CD14-positive monocyte (primary cell): Measurements from ENCODE around the gene CCDC88C. TPM values are rescaled to one million over a fixed set of nuclear protein-coding genes. Genes with fewer than 3 reads are reported as not detected.
"Not testable (repeated sequence)": the region's sequence is repeated elsewhere in the genome, so short reads cannot be mapped to it uniquely, and the experiment has no call there.

Source experiments
- DNase-seq, 3 donors: peaks; one replicate each; pipeline ENCODE4 v3.0.0-alpha.2; 2011 to 2022
- H2AFZ ChIP-seq: 2 replicates; pipeline ENCODE4 v1.6.0; 2012; ENCODE audit warnings: mild to moderate bottlenecking, low read depth, low read length, inconsistent platforms; ENCODE audit not compliant: insufficient read depth, poor library complexity, severe bottlenecking
- H3K27ac ChIP-seq, 2 donors: 1 replicate in 1 of 2; 2 replicates in 1 of 2; pipeline ENCODE4 v1.5.1; 2012 to 2013; ENCODE audit warnings: low read length in 2 of 2, control low read depth in 1 of 2, inconsistent platforms in 1 of 2, low read depth in 1 of 2, mild to moderate bottlenecking in 1 of 2
- H3K27me3 ChIP-seq, 2 donors: one replicate each; pipeline versions ENCODE4 v1.6.0 to v1.6.1; 2011 to 2013; ENCODE audit warnings: low read length in 2 of 2; ENCODE audit not compliant: control insufficient read depth in 2 of 2, insufficient read depth in 2 of 2
- H3K36me3 ChIP-seq, 2 donors: replicated peaks in 1 of 2; 1 replicate in 1 of 2; 2 replicates in 1 of 2; pipeline versions ENCODE4 v1.5.1 to v1.6.1; 2012 to 2013; ENCODE audit warnings: low read length in 2 of 2, control low read depth in 1 of 2, inconsistent platforms in 1 of 2, mild to moderate bottlenecking in 1 of 2; ENCODE audit not compliant: insufficient read depth in 2 of 2, control insufficient read depth in 1 of 2
- H3K4me1 ChIP-seq, 2 donors: 1 replicate in 1 of 2; 2 replicates in 1 of 2; pipeline versions ENCODE4 v1.5.1 to v1.6.1; 2012 to 2013; ENCODE audit warnings: low read length in 2 of 2, control low read depth in 1 of 2, inconsistent platforms in 1 of 2, mild to moderate bottlenecking in 1 of 2, moderate library complexity in 1 of 2; ENCODE audit not compliant: insufficient read depth in 2 of 2, control insufficient read depth in 1 of 2
- H3K4me2 ChIP-seq: replicated peaks from 2 replicates; pipeline ENCODE3; 2012; ENCODE audit warnings: low read length, moderate library complexity, mild to moderate bottlenecking; ENCODE audit not compliant: poor library complexity, severe bottlenecking; ENCODE audit errors: extremely low read depth
- H3K4me3 ChIP-seq, 3 experiments: fragments of 200-600 bp in 1 of 3; sonication (generic) in 1 of 3; replicated peaks in 1 of 3; 1 replicate in 2 of 3; 2 replicates in 1 of 3; pipeline ENCODE4 v1.5.1; 2011 to 2013; ENCODE audit warnings: low read length in 3 of 3, mild to moderate bottlenecking in 3 of 3, control low read depth in 2 of 3, low read depth in 2 of 3, inconsistent platforms in 1 of 3, moderate library complexity in 1 of 3
- H3K79me2 ChIP-seq: 2 replicates; pipeline ENCODE4 v1.6.0; 2012; ENCODE audit warnings: mild to moderate bottlenecking, control low read depth, inconsistent platforms, low read length, moderate library complexity; ENCODE audit not compliant: insufficient read depth
- H3K9ac ChIP-seq: 2 replicates; pipeline ENCODE4 v1.6.0; 2017; ENCODE audit warnings: low read length, mild to moderate bottlenecking; ENCODE audit not compliant: insufficient read depth, poor library complexity, severe bottlenecking
- H3K9me3 ChIP-seq, 2 donors: replicated peaks in 1 of 2; 1 replicate in 1 of 2; 2 replicates in 1 of 2; pipeline versions ENCODE4 v1.5.1 to v1.6.1; 2012 to 2013; ENCODE audit warnings: low read length in 2 of 2, control low read depth in 1 of 2; ENCODE audit not compliant: control insufficient read depth in 1 of 2, insufficient read depth in 1 of 2
- H4K20me1 ChIP-seq: 2 replicates; pipeline ENCODE4 v1.6.0; 2012; ENCODE audit warnings: mild to moderate bottlenecking, low read length, control low read depth, moderate library complexity; ENCODE audit not compliant: insufficient read depth
- H3K27ac Mint-ChIP-seq, 7 donors: one replicate each; pipeline ENCODE4 v1.8.0; 2020; ENCODE audit warnings: mild to moderate bottlenecking in 7 of 7, mixed read lengths in 7 of 7, moderate library complexity in 6 of 7, inconsistent platforms in 2 of 7
- H3K27me3 Mint-ChIP-seq, 3 donors: one replicate each; pipeline ENCODE4 v1.8.0; 2021 to 2022; ENCODE audit warnings: low read depth in 3 of 3, mild to moderate bottlenecking in 3 of 3, mixed read lengths in 3 of 3, moderate library complexity in 3 of 3, inconsistent platforms in 1 of 3
- H3K36me3 Mint-ChIP-seq, 2 donors: one replicate each; pipeline ENCODE4 v1.8.0; 2020; ENCODE audit warnings: mixed read lengths in 2 of 2, inconsistent platforms in 1 of 2, mild to moderate bottlenecking in 1 of 2
- H3K4me1 Mint-ChIP-seq: one replicate; pipeline ENCODE4 v1.8.0; 2020; ENCODE audit warnings: mild to moderate bottlenecking, mixed read lengths
- H3K4me3 Mint-ChIP-seq, 2 donors: one replicate each; pipeline ENCODE4 v1.8.0; 2020; ENCODE audit warnings: mild to moderate bottlenecking in 2 of 2, mixed read lengths in 2 of 2, moderate library complexity in 1 of 2
- H3K9me3 Mint-ChIP-seq, 7 donors: one replicate each; pipeline ENCODE4 v1.8.0; 2020 to 2022; ENCODE audit warnings: mixed read lengths in 7 of 7, mild to moderate bottlenecking in 6 of 7, moderate library complexity in 6 of 7, inconsistent platforms in 2 of 7
- CTCF ChIP-seq: fragments of 200-600 bp; IDR thresholded peaks from one replicate; pipeline ENCODE4 v1.8.0; 2022; ENCODE audit warnings: antibody characterized with exemption, mild to moderate bottlenecking
- WGBS: methylation state at CpG from one replicate; pipeline ENCODE4 v1.1.5; 2013; ENCODE audit warnings: missing lambda C conversion rate; ENCODE audit not compliant: insufficient coverage; 5-methylcytosine and 5-hydroxymethylcytosine counted together
- intact Hi-C, 2 donors: fragments of 100-400 bp; cut with micrococcal nuclease; formaldehyde crosslinking; loops; one replicate each; pipeline versions ENCODE4 v1.15.0 to v1.15.1; 2023
- polyA plus RNA-seq, 3 donors: library from polyadenylated mRNA; depleted of rRNA in 1 of 3; unstranded in 2 of 3; stranded (reverse) in 1 of 3; fragments of 300-500 nt in 2 of 3; fragments of >200 nt in 1 of 3; fragmentation: Illumina TruSeq in 2 of 3; gene quantifications; 1 replicate in 2 of 3; 2 replicates in 1 of 3; pipeline ENCODE4 v1.2.3, GENCODE V29; 2012 to 2021

The CCDC88C gene
- polyA plus RNA-seq, 3 donors = 11.6 to 69.7 (median 12.3) TPM

- Mint-ChIP-seq H3K36me3 (peaks cover 48 to 50% of the 10 kb centered on the region in 2 donors), H3K4me3 (no peak overlapping the region), H3K9me3 (peaks cover 0 to 6% (median 3%) of the 10 kb centered on the region in 7 donors), H3K27me3 (peaks cover 27 to 30% (median 30%) of the 10 kb centered on the region in 3 donors), H3K4me1 (peaks cover 9% of the 10 kb centered on the region), H3K27ac (no peak overlapping the region)
- peaks cover 30 to 38% of the 10 kb centered on the region in 2 donors for H3K36me3 ChIP-seq
- H3K79me2 ChIP-seq = no peaks in the 10 kb centered on the region
- H3K9me3 ChIP-seq = peaks cover 0 to 3% of the 10 kb centered on the region in 2 donors
- H3K27me3 ChIP-seq = peaks cover 25 to 33% of the 10 kb centered on the region in 2 donors
- intact Hi-C loops = no loop called here
- no peak overlapping the region for H3K4me3 ChIP-seq
- peaks cover 8 to 12% of the 10 kb centered on the region in 2 donors for H3K4me1 ChIP-seq
- no peak overlapping the region for H3K4me2 ChIP-seq
- H4K20me1 ChIP-seq = peaks cover 33% of the 10 kb centered on the region
- no peak overlapping the region for H2AFZ ChIP-seq
- no peak overlapping the region for H3K9ac ChIP-seq
- no peak overlapping the region for H3K27ac ChIP-seq
- DNase-seq = no peak
- WGBS = 93% methylated on average over 3 of the region's 7 CpGs
- TF ChIP-seq CTCF = no peak
These were observed 149.6 kb downstream of the CCDC88C start for GRCh38 chr14:91267965-91268437.

- 86% methylated on average over 4 of the region's 15 CpGs for WGBS
- H3K9ac ChIP-seq, H3K27ac Mint-ChIP-seq, H3K79me2 ChIP-seq, DNase-seq, intact Hi-C loops, H2AFZ ChIP-seq, H3K4me2 ChIP-seq, H3K4me3 Mint-ChIP-seq, H3K9me3 ChIP-seq, H3K27ac ChIP-seq, H3K9me3 Mint-ChIP-seq, H3K4me3 ChIP-seq: not testable (repeated sequence)
- H3K36me3 Mint-ChIP-seq = peaks cover 32 to 37% of the 10 kb centered on the region in 2 donors
- Histone ChIP-seq H4K20me1 (peaks cover 24% of the 10 kb centered on the region), H3K36me3 (peaks cover 13 to 21% of the 10 kb centered on the region in 2 donors), H3K27me3 (peaks cover 27 to 37% of the 10 kb centered on the region in 2 donors), H3K4me1 (peaks cover 8 to 16% of the 10 kb centered on the region in 2 donors)
- peaks cover 31 to 40% (median 35%) of the 10 kb centered on the region in 3 donors for H3K27me3 Mint-ChIP-seq
- H3K4me1 Mint-ChIP-seq = peaks cover 15% of the 10 kb centered on the region
These were observed 151.3 kb downstream of the CCDC88C start for GRCh38 chr14:91266276-91266675.
